HEK293 (cell line): ENCODE data around the gene CTNNBL1.

Source experiments
- CTCF ChIA-PET: fragments of 350-600 bp; formaldehyde crosslinking; extraction: SDS; loops from one replicate; lab custom pipeline; 2021; ENCODE audit warnings: antibody characterized with exemption; lab: Yijun Ruan, JAX
- POLR2A ChIA-PET: fragments of 300-600 bp; formaldehyde crosslinking; extraction: SDS; loops from one replicate; lab custom pipeline; 2020; ENCODE audit warnings: antibody characterized with exemption, inconsistent platforms; lab: Yijun Ruan, JAX
- H3K27ac ChIP-seq: fragments of 200-500 bp; sonication (Bioruptor generic); 2 replicates; pipeline ENCODE4 v1.5.1; 2014; ENCODE audit warnings: low read depth, low read length, control low read depth, inconsistent platforms; ENCODE audit errors: extremely low read depth
- H3K36me3 ChIP-seq, 2 experiments: fragments of 200-500 bp in 1 of 2; sonication (Bioruptor generic) in 1 of 2; 1 replicate in 1 of 2; 2 replicates in 1 of 2; pipeline ENCODE4 v1.5.1; 2014 to 2017; ENCODE audit warnings: inconsistent platforms in 2 of 2, low read length in 2 of 2; ENCODE audit not compliant: control insufficient read depth in 2 of 2, insufficient read depth in 1 of 2
- H3K4me1 ChIP-seq: fragments of 200-500 bp; sonication (Bioruptor generic); 2 replicates; pipeline ENCODE4 v1.5.1; 2014; ENCODE audit warnings: mild to moderate bottlenecking, low read length, inconsistent platforms; ENCODE audit not compliant: control insufficient read depth, insufficient read depth
- H3K4me3 ChIP-seq: 2 replicates; pipeline ENCODE4 v1.5.1; 2011; ENCODE audit warnings: low read depth, mild to moderate bottlenecking, control low read depth, low read length, moderate library complexity
- H3K9me3 ChIP-seq: fragments of 200-500 bp; sonication (Bioruptor generic); 2 replicates; pipeline ENCODE4 v1.5.1; 2014; ENCODE audit warnings: low read depth, low read length, inconsistent platforms; ENCODE audit not compliant: control insufficient read depth, insufficient read depth
- KLF10 ChIP-seq: fragments of 450-650 bp; IDR thresholded peaks from 2 replicates; pipeline ENCODE4 v1.5.1; 2018; ENCODE audit warnings: missing biosample characterization, mild to moderate bottlenecking, missing genetic modification characterization
- KLF16 ChIP-seq: fragments of 450-650 bp; formaldehyde crosslinking; IDR thresholded peaks from 2 replicates; pipeline ENCODE4 v1.5.1; 2017; ENCODE audit warnings: missing biosample characterization, missing genetic modification characterization
- OSR2 ChIP-seq: fragments of 450-650 bp; formaldehyde crosslinking; IDR thresholded peaks from 2 replicates; pipeline ENCODE4 v1.5.1; 2016; ENCODE audit warnings: missing biosample characterization, missing genetic modification characterization
- PATZ1 ChIP-seq: fragments of 450-650 bp; formaldehyde crosslinking; IDR thresholded peaks from 2 replicates; pipeline ENCODE4 v1.5.1; 2016; ENCODE audit warnings: missing biosample characterization, missing genetic modification characterization
- SP7 ChIP-seq: fragments of 450-650 bp; formaldehyde crosslinking; IDR thresholded peaks from 2 replicates; pipeline ENCODE4 v1.5.1; 2016; ENCODE audit warnings: missing biosample characterization, missing genetic modification characterization
- WT1 ChIP-seq: fragments of 450-650 bp; formaldehyde crosslinking; IDR thresholded peaks from 2 replicates; pipeline ENCODE4 v1.5.1; 2016; ENCODE audit warnings: missing biosample characterization, missing genetic modification characterization
- ZBTB20 ChIP-seq: fragments of 450-650 bp; formaldehyde crosslinking; IDR thresholded peaks from 2 replicates; pipeline ENCODE4 v1.5.1; 2016; ENCODE audit warnings: missing biosample characterization, missing genetic modification characterization
- ZFP3 ChIP-seq: fragments of 450-650 bp; formaldehyde crosslinking; IDR thresholded peaks from 2 replicates; pipeline ENCODE4 v1.5.1; 2016; ENCODE audit warnings: low read depth, missing biosample characterization, missing genetic modification characterization
- ZIC2 ChIP-seq: fragments of 450-650 bp; formaldehyde crosslinking; IDR thresholded peaks from 2 replicates; pipeline ENCODE4 v1.5.1; 2016; ENCODE audit warnings: missing biosample characterization, missing genetic modification characterization
- ZNF175 ChIP-seq: fragments of 450-650 bp; formaldehyde crosslinking; IDR thresholded peaks from 2 replicates; pipeline ENCODE4 v1.5.1; 2016; ENCODE audit warnings: missing biosample characterization, missing genetic modification characterization
- ZNF214 ChIP-seq: fragments of 450-650 bp; formaldehyde crosslinking; IDR thresholded peaks from 2 replicates; pipeline ENCODE4 v1.5.1; 2017; ENCODE audit warnings: missing biosample characterization, mild to moderate bottlenecking, missing genetic modification characterization, borderline replicate concordance
- ZNF23 ChIP-seq: fragments of 450-650 bp; formaldehyde crosslinking; IDR thresholded peaks from 2 replicates; pipeline ENCODE4 v1.5.1; 2016; ENCODE audit warnings: missing biosample characterization, missing genetic modification characterization, borderline replicate concordance
- ZNF518A ChIP-seq: fragments of 450-650 bp; formaldehyde crosslinking; conservative IDR thresholded peaks from 2 replicates; pipeline ENCODE4 v1.5.1; 2016; ENCODE audit warnings: low read depth, missing biosample characterization, missing genetic modification characterization
- ZNF571 ChIP-seq: fragments of 450-650 bp; formaldehyde crosslinking; IDR thresholded peaks from 2 replicates; pipeline ENCODE4 v1.5.0; 2017; ENCODE audit warnings: missing biosample characterization, missing genetic modification characterization
- ZNF600 ChIP-seq: fragments of 450-650 bp; formaldehyde crosslinking; IDR thresholded peaks from 2 replicates; pipeline ENCODE4 v1.5.1; 2016; ENCODE audit warnings: missing biosample characterization, missing genetic modification characterization
- ZNF629 ChIP-seq: fragments of 450-650 bp; formaldehyde crosslinking; IDR thresholded peaks from 2 replicates; pipeline ENCODE4 v1.5.1; 2017; ENCODE audit warnings: missing biosample characterization, missing genetic modification characterization
- ZNF776 ChIP-seq: fragments of 450-650 bp; formaldehyde crosslinking; IDR thresholded peaks from 2 replicates; pipeline ENCODE4 v1.5.0; 2017; ENCODE audit warnings: missing biosample characterization, missing genetic modification characterization, borderline replicate concordance
- ZSCAN16 ChIP-seq: fragments of 450-650 bp; formaldehyde crosslinking; IDR thresholded peaks from 2 replicates; pipeline ENCODE4 v1.5.1; 2016; ENCODE audit warnings: missing biosample characterization, missing genetic modification characterization
- TF ChIP-seq, protein P1 (sequence below): fragments of 450-650 bp; formaldehyde crosslinking; IDR thresholded peaks from 2 replicates; pipeline ENCODE4 v1.5.1; 2016; ENCODE audit warnings: missing biosample characterization, missing genetic modification characterization, borderline replicate concordance
- TF ChIP-seq, protein P2 (sequence below): fragments of 450-650 bp; formaldehyde crosslinking; IDR thresholded peaks from 2 replicates; pipeline ENCODE4 v1.5.1; 2016; ENCODE audit warnings: missing biosample characterization, missing genetic modification characterization

CTNNBL1 gene

GRCh38 chr20:37688093-37688492 lies 5.7 kb upstream of the CTNNBL1 start:
- ChIA-PET POLR2A (no interaction called here), CTCF (no interaction called here)
- no peaks in the 10 kb centered on the region for H3K36me3 ChIP-seq
- TF ChIP-seq, protein P1, sequence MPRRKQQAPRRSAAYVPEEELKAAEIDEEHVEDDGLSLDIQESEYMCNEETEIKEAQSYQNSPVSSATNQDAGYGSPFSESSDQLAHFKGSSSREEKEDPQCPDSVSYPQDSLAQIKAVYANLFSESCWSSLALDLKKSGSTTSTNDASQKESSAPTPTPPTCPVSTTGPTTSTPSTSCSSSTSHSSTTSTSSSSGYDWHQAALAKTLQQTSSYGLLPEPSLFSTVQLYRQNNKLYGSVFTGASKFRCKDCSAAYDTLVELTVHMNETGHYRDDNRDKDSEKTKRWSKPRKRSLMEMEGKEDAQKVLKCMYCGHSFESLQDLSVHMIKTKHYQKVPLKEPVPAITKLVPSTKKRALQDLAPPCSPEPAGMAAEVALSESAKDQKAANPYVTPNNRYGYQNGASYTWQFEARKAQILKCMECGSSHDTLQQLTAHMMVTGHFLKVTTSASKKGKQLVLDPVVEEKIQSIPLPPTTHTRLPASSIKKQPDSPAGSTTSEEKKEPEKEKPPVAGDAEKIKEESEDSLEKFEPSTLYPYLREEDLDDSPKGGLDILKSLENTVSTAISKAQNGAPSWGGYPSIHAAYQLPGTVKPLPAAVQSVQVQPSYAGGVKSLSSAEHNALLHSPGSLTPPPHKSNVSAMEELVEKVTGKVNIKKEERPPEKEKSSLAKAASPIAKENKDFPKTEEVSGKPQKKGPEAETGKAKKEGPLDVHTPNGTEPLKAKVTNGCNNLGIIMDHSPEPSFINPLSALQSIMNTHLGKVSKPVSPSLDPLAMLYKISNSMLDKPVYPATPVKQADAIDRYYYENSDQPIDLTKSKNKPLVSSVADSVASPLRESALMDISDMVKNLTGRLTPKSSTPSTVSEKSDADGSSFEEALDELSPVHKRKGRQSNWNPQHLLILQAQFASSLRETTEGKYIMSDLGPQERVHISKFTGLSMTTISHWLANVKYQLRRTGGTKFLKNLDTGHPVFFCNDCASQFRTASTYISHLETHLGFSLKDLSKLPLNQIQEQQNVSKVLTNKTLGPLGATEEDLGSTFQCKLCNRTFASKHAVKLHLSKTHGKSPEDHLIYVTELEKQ (tag by site-specific recombination) = no peak
- no peak for TF ChIP-seq ZNF23 (tag by site-specific recombination)
- peak; percentile 31; the same call in 1 of the 2 replicates for TF ChIP-seq OSR2 (tag by site-specific recombination)
- peak; percentile 40; the same call in 1 of the 2 replicates for TF ChIP-seq WT1 (tag by site-specific recombination)
- TF ChIP-seq ZNF175 (tag by site-specific recombination) = no peak
- no peak for TF ChIP-seq ZFP3 (tag by site-specific recombination)
- TF ChIP-seq ZSCAN16 = peak; percentile 88
- peak; percentile 95 for TF ChIP-seq SP7 (tag by site-specific recombination)
- TF ChIP-seq ZNF629 (tag by site-specific recombination) = no peak
- TF ChIP-seq KLF16 (tag by site-specific recombination) = no peak
- TF ChIP-seq, protein P2, sequence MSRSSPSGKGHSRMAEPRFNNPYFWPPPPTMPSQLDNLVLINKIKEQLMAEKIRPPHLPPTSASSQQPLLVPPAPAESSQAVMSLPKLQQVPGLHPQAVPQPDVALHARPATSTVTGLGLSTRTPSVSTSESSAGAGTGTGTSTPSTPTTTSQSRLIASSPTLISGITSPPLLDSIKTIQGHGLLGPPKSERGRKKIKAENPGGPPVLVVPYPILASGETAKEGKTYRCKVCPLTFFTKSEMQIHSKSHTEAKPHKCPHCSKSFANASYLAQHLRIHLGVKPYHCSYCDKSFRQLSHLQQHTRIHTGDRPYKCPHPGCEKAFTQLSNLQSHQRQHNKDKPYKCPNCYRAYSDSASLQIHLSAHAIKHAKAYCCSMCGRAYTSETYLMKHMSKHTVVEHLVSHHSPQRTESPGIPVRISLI (tag by site-specific recombination) = no peak
- TF ChIP-seq ZBTB20 (tag by site-specific recombination) = no peak
- peak; percentile 61 for TF ChIP-seq ZIC2 (tag by site-specific recombination)
- TF ChIP-seq ZNF214 (tag by site-specific recombination) = no peak
- H3K27ac ChIP-seq = no peak overlapping the region
- no peaks in the 10 kb centered on the region for H3K4me1 ChIP-seq
- no peak overlapping the region for H3K4me3 ChIP-seq
- H3K9me3 ChIP-seq = no peaks in the 10 kb centered on the region

DNA sequence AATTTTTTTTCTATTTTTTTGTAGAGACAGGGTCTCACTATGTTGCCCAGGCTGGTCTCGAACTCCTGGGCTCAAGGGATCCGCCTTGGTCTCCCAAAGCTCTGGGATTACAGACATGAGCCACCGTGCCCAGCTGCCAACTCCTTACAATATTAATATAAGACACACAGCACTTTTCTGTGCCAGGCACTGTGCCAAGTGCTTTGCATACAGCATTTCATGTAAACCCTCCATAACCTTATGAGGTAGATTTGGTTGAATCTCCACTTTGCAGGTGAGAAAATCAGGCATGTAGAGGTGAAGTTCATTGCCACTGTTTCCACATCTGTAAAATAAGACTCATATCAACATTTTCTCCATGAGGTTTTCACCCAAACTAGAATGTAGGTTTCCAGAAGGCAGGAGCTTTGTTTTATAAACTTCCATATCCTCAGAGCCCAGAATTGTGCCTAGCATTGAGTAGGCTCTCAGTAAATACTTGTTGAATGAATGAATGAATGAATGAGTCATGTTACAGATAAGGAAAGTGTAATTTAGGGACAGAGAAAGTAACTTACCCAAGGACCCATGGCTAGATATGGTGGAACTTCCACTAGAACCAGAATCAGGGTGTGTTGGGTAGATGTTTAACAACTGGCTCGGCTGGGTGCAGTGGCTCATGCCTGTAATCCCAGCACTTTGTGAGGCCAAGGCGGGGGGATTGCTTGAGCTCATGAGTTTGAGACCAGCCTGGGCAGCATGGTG lies 3.0 kb upstream of the CTNNBL1 start:
- H3K36me3 ChIP-seq = no peaks in the 10 kb centered on the region
- no peaks in the 10 kb centered on the region for H3K4me1 ChIP-seq
- no peaks in the 10 kb centered on the region for H3K9me3 ChIP-seq
- H3K27ac ChIP-seq = no peak overlapping the region
- CTCF ChIA-PET = no interaction called here
- no peak overlapping the region for H3K4me3 ChIP-seq
- TF ChIP-seq PATZ1 (tag by site-specific recombination) (no peak), ZNF776 (tag by site-specific recombination) (no peak), ZNF571 (no peak), ZNF600 (tag by site-specific recombination) (no peak), KLF10 (no peak), ZNF518A (tag by site-specific recombination) (no peak)
- POLR2A ChIA-PET = no interaction called here
